Lung (tissue), 12 donors: ENCODE data around the gene CREB3. TPM values are rescaled to one million over a fixed set of nuclear protein-coding genes. Genes with fewer than 3 reads are reported as not detected.

Experiments
- ATAC-seq: fragments of 200-7000 bp; cut with Tn5 transposase; one replicate; pipeline ENCODE4 v1.9.1; 2020; ENCODE audit warnings: moderate number of reproducible peaks; ENCODE audit not compliant: insufficient read depth, low FRiP score
- DNase-seq, 3 donors: peaks; one replicate each; pipeline ENCODE4 v3.0.0-alpha.2; 2013 to 2017
- H3K27ac ChIP-seq, 2 donors: one replicate each; pipeline ENCODE4 v1.5.1; 2013; ENCODE audit warnings: mild to moderate bottlenecking in 2 of 2, moderate library complexity in 2 of 2, control low read depth in 1 of 2, inconsistent platforms in 1 of 2, low read depth in 1 of 2, low read length in 1 of 2
- H3K27me3 ChIP-seq, 3 donors: one replicate each; pipeline ENCODE4 v1.5.1; 2013; ENCODE audit warnings: low read length in 2 of 3; ENCODE audit not compliant: control insufficient read depth in 3 of 3, insufficient read depth in 3 of 3
- H3K36me3 ChIP-seq, 4 donors: one replicate each; pipeline ENCODE4 v1.5.1; 2013; ENCODE audit warnings: low read length in 4 of 4, mild to moderate bottlenecking in 1 of 4, moderate library complexity in 1 of 4; ENCODE audit not compliant: control insufficient read depth in 4 of 4, insufficient read depth in 4 of 4
- H3K4me1 ChIP-seq, 5 donors: one replicate each; pipeline ENCODE4 v1.5.1; 2013; ENCODE audit warnings: low read length in 5 of 5, mild to moderate bottlenecking in 2 of 5, moderate library complexity in 1 of 5; ENCODE audit not compliant: control insufficient read depth in 5 of 5, insufficient read depth in 5 of 5
- H3K4me3 ChIP-seq: one replicate; pipeline ENCODE4 v1.5.1; 2013; ENCODE audit warnings: mild to moderate bottlenecking, control low read depth, moderate library complexity
- H3K9ac ChIP-seq, 2 donors: one replicate each; pipeline ENCODE4 v1.5.1; 2013; ENCODE audit warnings: low read length in 2 of 2, control low read depth in 1 of 2; ENCODE audit not compliant: insufficient read depth in 1 of 2
- H3K9me3 ChIP-seq, 4 donors: one replicate each; pipeline ENCODE4 v1.5.1; 2013; ENCODE audit warnings: low read length in 3 of 4, mild to moderate bottlenecking in 1 of 4, moderate library complexity in 1 of 4; ENCODE audit not compliant: control insufficient read depth in 4 of 4, insufficient read depth in 3 of 4
- WGBS, 2 donors: extraction: QIAGEN DNeasy Blood & Tissue Kit; methylation state at CpG; one replicate each; pipeline ENCODE4 v1.1.7; 2013; 5-methylcytosine and 5-hydroxymethylcytosine counted together
- polyA plus RNA-seq, 2 donors: library from polyadenylated mRNA; stranded (reverse); fragments of 200-250 nt; gene quantifications; one replicate each; pipeline ENCODE4 v1.2.1, GENCODE V29; 2013
- total RNA-seq, 2 donors: library from RNA; depleted of rRNA in 1 of 2; stranded (reverse); fragments of >200 nt in 1 of 2; gene quantifications; one replicate each; pipeline ENCODE4 v1.2.1, GENCODE V29; 2014 to 2021
- TF ChIP-seq, protein P1 (sequence below): IDR thresholded peaks from 2 replicates; pipeline ENCODE4 v1.5.1; 2012; ENCODE audit warnings: mild to moderate bottlenecking; ENCODE audit errors: control extremely low read depth, extremely low read depth
- donor health status: control.
- donor health status: control.
- donor health status: Bipolar disorder and iron deficiency.
- donor health status: healthy.
- donor health status: DM: yes; HTN: yes; CAD: no.

CREB3 gene
- total and polyA plus RNA-seq, 4 donors: 25.1 to 43.3 (median 38.9) TPM

DNA sequence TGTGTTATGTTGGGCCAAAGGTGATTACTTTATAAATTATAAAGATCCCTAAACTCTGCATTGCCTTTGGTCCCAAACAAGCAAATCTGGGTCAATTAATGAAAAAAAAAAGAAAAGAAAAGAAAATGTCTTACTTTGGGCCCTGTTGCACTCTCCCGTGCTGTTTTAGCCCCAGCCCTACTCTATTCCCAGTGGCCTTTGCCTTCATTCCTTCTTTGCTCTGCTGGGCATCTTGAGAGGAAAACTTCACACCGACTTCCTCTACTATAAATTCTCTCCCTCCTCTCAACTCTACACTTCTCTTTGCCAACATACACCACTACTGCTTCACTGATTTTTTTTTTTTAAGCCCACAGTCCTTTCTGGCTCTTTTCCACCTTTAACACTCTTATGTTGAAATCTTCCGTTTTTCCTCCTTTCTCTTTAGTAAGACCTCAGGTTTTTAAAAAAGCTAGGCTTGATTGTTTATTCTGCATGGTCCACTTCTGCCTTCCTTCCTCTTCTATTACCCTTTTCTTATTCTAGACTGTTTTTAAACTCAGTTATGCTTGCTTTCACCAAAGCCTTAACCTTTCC lies 26.1 kb downstream of the CREB3 start:
- Histone ChIP-seq H3K4me3 (no peak overlapping the region), H3K9me3 (no peaks in the 10 kb centered on the region), H3K4me1 (peaks cover 0 to 23% (median 13%) of the 10 kb centered on the region in 5 donors), H3K9ac (peak overlapping the region in 1 of 2 donors; percentile 14), H3K27ac (peak overlapping the region in 1 of 2 donors; percentile 6), H3K27me3 (no peaks in the 10 kb centered on the region), H3K36me3 (peaks cover 0 to 11% (median 10%) of the 10 kb centered on the region in 4 donors)
- TF ChIP-seq, protein P1, sequence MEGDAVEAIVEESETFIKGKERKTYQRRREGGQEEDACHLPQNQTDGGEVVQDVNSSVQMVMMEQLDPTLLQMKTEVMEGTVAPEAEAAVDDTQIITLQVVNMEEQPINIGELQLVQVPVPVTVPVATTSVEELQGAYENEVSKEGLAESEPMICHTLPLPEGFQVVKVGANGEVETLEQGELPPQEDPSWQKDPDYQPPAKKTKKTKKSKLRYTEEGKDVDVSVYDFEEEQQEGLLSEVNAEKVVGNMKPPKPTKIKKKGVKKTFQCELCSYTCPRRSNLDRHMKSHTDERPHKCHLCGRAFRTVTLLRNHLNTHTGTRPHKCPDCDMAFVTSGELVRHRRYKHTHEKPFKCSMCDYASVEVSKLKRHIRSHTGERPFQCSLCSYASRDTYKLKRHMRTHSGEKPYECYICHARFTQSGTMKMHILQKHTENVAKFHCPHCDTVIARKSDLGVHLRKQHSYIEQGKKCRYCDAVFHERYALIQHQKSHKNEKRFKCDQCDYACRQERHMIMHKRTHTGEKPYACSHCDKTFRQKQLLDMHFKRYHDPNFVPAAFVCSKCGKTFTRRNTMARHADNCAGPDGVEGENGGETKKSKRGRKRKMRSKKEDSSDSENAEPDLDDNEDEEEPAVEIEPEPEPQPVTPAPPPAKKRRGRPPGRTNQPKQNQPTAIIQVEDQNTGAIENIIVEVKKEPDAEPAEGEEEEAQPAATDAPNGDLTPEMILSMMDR: no peak
- 16 to 28% methylated on average over 3 of the region's 3 CpGs for WGBS, 2 donors
- ATAC-seq (no peak), DNase-seq (peak in 2 of 3 donors; percentile 47 to 61)

GRCh38 chr9:35759795-35760194 lies 27.3 kb downstream of the CREB3 start:
- no peak overlapping the region for H3K27ac ChIP-seq

DNA sequence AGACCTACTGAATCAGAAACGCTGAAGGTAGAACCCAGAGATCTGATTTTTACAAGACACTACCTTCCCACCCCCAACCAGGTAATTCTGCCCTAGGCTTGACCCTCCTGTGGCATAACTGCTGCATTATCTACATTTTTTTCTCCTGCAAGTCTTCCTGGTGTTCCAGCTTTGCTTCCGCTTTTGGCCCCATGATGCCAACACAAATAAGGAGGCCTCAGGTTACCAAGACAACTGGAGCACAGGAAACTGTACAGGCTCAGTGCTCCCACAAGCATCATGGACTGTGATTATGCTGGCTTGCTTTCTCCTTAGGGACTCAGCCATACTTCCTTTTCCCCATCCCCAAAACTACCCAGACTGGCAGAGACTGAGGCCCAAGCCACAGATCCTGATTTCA lies 28.2 kb downstream of the CREB3 start:
- peak in 2 of 3 donors; percentile 28 to 51 for DNase-seq
- TF ChIP-seq, protein P1: no peak
- Histone ChIP-seq H3K9ac (no peak overlapping the region), H3K9me3 (no peaks in the 10 kb centered on the region), H3K27me3 (no peaks in the 10 kb centered on the region), H3K27ac (peak overlapping the region in 1 of 2 donors; percentile 17), H3K36me3 (peaks cover 0 to 1% (median 0%) of the 10 kb centered on the region in 4 donors), H3K4me3 (no peak overlapping the region), H3K4me1 (peaks cover 0 to 23% (median 13%) of the 10 kb centered on the region in 5 donors)
- 45 to 59% methylated on average over 2 of the region's 2 CpGs for WGBS, 2 donors
- ATAC-seq: no peak

More at GRCh38 chr9:35759795-35760194, 27.3 kb downstream of the CREB3 start:
- Histone ChIP-seq H3K27me3 (no peaks in the 10 kb centered on the region), H3K9me3 (no peaks in the 10 kb centered on the region), H3K9ac (no peak overlapping the region), H3K4me3 (no peak overlapping the region), H3K36me3 (peaks cover 0 to 3% (median 2%) of the 10 kb centered on the region in 4 donors), H3K4me1 (peaks cover 0 to 23% (median 13%) of the 10 kb centered on the region in 5 donors)
- ATAC-seq: no peak
- TF ChIP-seq, protein P1: no peak
- WGBS, 2 donors: 96% methylated on average over 4 of the region's 4 CpGs
- no peak for DNase-seq
